Vagina (tissue), 2 donors: ENCODE results near the gene PLEKHB1.

ENCODE experiments used
- CTCF ChIP-seq, 3 experiments: fragments of 450-650 bp in 2 of 3; fragments of 200-600 bp in 1 of 3; sonication (generic) in 1 of 3; IDR thresholded peaks; one replicate each; pipeline ENCODE4 v1.5.1; 2017 to 2019; ENCODE audit warnings: antibody characterized with exemption in 3 of 3, mild to moderate bottlenecking in 2 of 3, moderate library complexity in 2 of 3
- POLR2A ChIP-seq, 2 donors: fragments of 450-650 bp; IDR thresholded peaks; one replicate each; pipeline ENCODE4 v1.6.1; 2017; ENCODE audit warnings: antibody characterized with exemption in 2 of 2, mild to moderate bottlenecking in 2 of 2, moderate library complexity in 2 of 2

- TF ChIP-seq CTCF (IDR thresholded peaks at IDR 0.05) (peak in 1 of 3 experiments; percentile 8), POLR2A (IDR thresholded peaks at IDR 0.05) (no peak)
Measured at GRCh38 chr11:73598719-73599379, 47.5 kb upstream of the PLEKHB1 start.
